HL-60 (cell line): ENCODE results near the gene SLC24A3.

Experiments
- DNase-seq, 2 experiments: peaks; one replicate each; pipeline ENCODE4 v3.0.0-alpha.2; 2010 to 2020; ENCODE audit warnings: low read depth in 1 of 2, low spot score in 1 of 2
- H3K27ac ChIP-seq: fragments of 250-450 bp; sonication (Bioruptor Pico); replicated peaks from 2 replicates; pipeline ENCODE4 v1.5.1; 2020; ENCODE audit warnings: mild to moderate bottlenecking, moderate library complexity
- H3K27me3 ChIP-seq: fragments of 250-450 bp; sonication (Bioruptor Pico); 2 replicates; pipeline ENCODE4 v1.5.1; 2021; ENCODE audit warnings: mild to moderate bottlenecking, moderate library complexity; ENCODE audit not compliant: insufficient read depth, poor library complexity, severe bottlenecking
- H3K4me3 ChIP-seq: replicated peaks from 2 replicates; pipeline ENCODE4 v1.5.1; 2011; ENCODE audit warnings: mild to moderate bottlenecking, control low read depth, low read length; ENCODE audit not compliant: insufficient read depth
- CTCF ChIP-seq: IDR thresholded peaks from one replicate; pipeline ENCODE4 v1.5.1; 2011; ENCODE audit warnings: low read length, control low read depth, inconsistent platforms; ENCODE audit not compliant: insufficient read depth
- GABPA ChIP-seq: IDR thresholded peaks from 2 replicates; pipeline ENCODE4 v1.6.1; 2012; ENCODE audit warnings: low read depth
- POLR2AphosphoS5 ChIP-seq: IDR thresholded peaks from 2 replicates; pipeline ENCODE4 v1.6.1; 2012; ENCODE audit warnings: low read depth
- REST ChIP-seq: IDR thresholded peaks from 2 replicates; pipeline ENCODE4 v1.6.1; 2012; ENCODE audit warnings: low read depth; ENCODE audit not compliant: insufficient replicate concordance
- SPI1 ChIP-seq: IDR thresholded peaks from 2 replicates; pipeline ENCODE4 v1.6.1; 2012; ENCODE audit warnings: low read depth, mild to moderate bottlenecking, borderline replicate concordance

Gene SLC24A3

GRCh38 chr20:19427480-19427879 lies 215.0 kb downstream of the SLC24A3 start:
- Histone ChIP-seq H3K4me3 (no peak overlapping the region), H3K27me3 (no peaks in the 10 kb centered on the region), H3K27ac (no peak overlapping the region)
- DNase-seq = no peak
- TF ChIP-seq CTCF = no peak
- TF ChIP-seq POLR2AphosphoS5 = no peak
- TF ChIP-seq REST = no peak
- TF ChIP-seq SPI1 = no peak
- TF ChIP-seq GABPA = no peak

- no peak for TF ChIP-seq CTCF
- DNase-seq = no peak
- Histone ChIP-seq H3K27ac (no peak overlapping the region), H3K27me3 (no peaks in the 10 kb centered on the region), H3K4me3 (no peak overlapping the region)
These were observed 215.5 kb downstream of the SLC24A3 start for GRCh38 chr20:19427913-19428312.

GRCh38 chr20:19428324-19428723 lies 215.9 kb downstream of the SLC24A3 start:
- Histone ChIP-seq H3K27me3 (no peaks in the 10 kb centered on the region), H3K27ac (no peak overlapping the region), H3K4me3 (no peak overlapping the region)
- no peak for TF ChIP-seq CTCF
- TF ChIP-seq SPI1 = peak; percentile 26; the same call in 1 of the 2 replicates
- peak; percentile 10 to 24 for DNase-seq

- H3K27me3 ChIP-seq = no peaks in the 10 kb centered on the region
- no peak for TF ChIP-seq GABPA
- no peak for TF ChIP-seq SPI1
- TF ChIP-seq REST = no peak
- no peak for TF ChIP-seq POLR2AphosphoS5
- TF ChIP-seq CTCF = no peak
- H3K27ac ChIP-seq = no peak overlapping the region
- no peak for DNase-seq
- H3K4me3 ChIP-seq = no peak overlapping the region
These were observed 217.1 kb downstream of the SLC24A3 start for GRCh38 chr20:19429538-19429937.
